ENCODE measurements around the gene SLU7. TPM values are rescaled to one million over a fixed set of nuclear protein-coding genes. Genes with fewer than 3 reads are reported as not detected.

Gene SLU7
- total and polyA plus RNA-seq, 2 donors (not counting 3 experiments of a cell fraction or from before 2014, with no cell fraction given) = 10.2 to 48.2 TPM

GRCh38 chr5:160441311-160441781 is 22.5 kb upstream of the SLU7 start:
- Histone ChIP-seq H4K20me1 (replicated peaks; ENCODE audit: control insufficient read depth, extremely low read depth, insufficient read depth, low read length) (no peaks in the 10 kb centered on the region), H3K27ac (ENCODE audit: insufficient read depth, low read depth, low read length) (no peak overlapping the region), H3K4me2 (ENCODE audit: insufficient read depth, low read length) (no peak overlapping the region), H3K9me1 (replicated peaks; ENCODE audit: control insufficient read depth, extremely low read depth, insufficient read depth, low read length) (no peaks in the 10 kb centered on the region), H3K4me1 (ENCODE audit: control insufficient read depth, extremely low read depth, insufficient read depth, low read length) (peaks cover 10% of the 10 kb centered on the region), H3K27me3 (ENCODE audit: control insufficient read depth in 2 of 2, insufficient read depth in 2 of 2, low read length in 2 of 2) (peaks cover 0 to 6% of the 10 kb centered on the region in 2 experiments), H3K79me2 (ENCODE audit: control insufficient read depth, insufficient read depth, low read length) (no peaks in the 10 kb centered on the region), H3K9ac (replicated peaks; ENCODE audit: extremely low read depth, insufficient read depth, low read length) (no peak overlapping the region), H3K9me3 (replicated peaks; ENCODE audit: control insufficient read depth, insufficient read depth, low read length) (no peaks in the 10 kb centered on the region), H2AFZ (ENCODE audit: low read depth, low read length) (no peak overlapping the region), H3K36me3 (ENCODE audit: control insufficient read depth in 2 of 2, extremely low read depth in 1 of 2, insufficient read depth in 2 of 2, low read length in 2 of 2) (no peaks in the 10 kb centered on the region), H3K4me3 (replicated peaks in 1 of 3; ENCODE audit: insufficient read depth in 1 of 3, low read depth in 1 of 3, low read length in 3 of 3) (no peak overlapping the region)
- DNase-seq (ENCODE audit: low read depth, low spot score) (no peak), FAIRE-seq (no peak)
- ChIA-PET CTCF (interaction anchor here (1.0 to 3.7 kb wide), 3 partner anchors 19 to 36 kb away, joined by 3 to 113 read pairs (median 46); no protein-coding TSS in a partner anchor), POLR2A (no interaction called here)
- TF ChIP-seq POLR2A (IDR thresholded peaks at IDR 0.05; ENCODE audit: low read depth, low read length) = no peak
- TF ChIP-seq FOS (IDR thresholded peaks at IDR 0.05; ENCODE audit: borderline replicate concordance, insufficient read depth, low read length) = no peak
- TF ChIP-seq JUN (IDR thresholded peaks at IDR 0.05; ENCODE audit: borderline replicate concordance, insufficient read depth, insufficient read length, low read depth) = no peak
- TF ChIP-seq MYC (IDR thresholded peaks at IDR 0.05; ENCODE audit: low read depth, low read length) = no peak
- no peak for TF ChIP-seq CTCF (IDR thresholded peaks at IDR 0.05; ENCODE audit: extremely low read depth in 1 of 2, insufficient read depth in 1 of 2, low read depth in 1 of 2, low read length in 2 of 2)
- TF ChIP-seq GATA2 (IDR thresholded peaks at IDR 0.05; ENCODE audit: insufficient read depth, insufficient read length, low read depth, low read length) = no peak
- no peak for TF ChIP-seq MAX (IDR thresholded peaks at IDR 0.05; ENCODE audit: insufficient read depth, insufficient read length)
- no peak for TF ChIP-seq POLR2AphosphoS5 (IDR thresholded peaks at IDR 0.05; ENCODE audit: insufficient read depth, low read depth, low read length)
- TF ChIP-seq EZH2 (IDR thresholded peaks at IDR 0.05; ENCODE audit: borderline replicate concordance, low read depth, low read length, severe bottlenecking) = no peak
- no TSS peak for BruUV-seq (replicated peaks)
- intact Hi-C loops (cut with micrococcal nuclease) = no loop called here
- dilution Hi-C loops (cut with MboI; ENCODE audit: extremely low pct_ligation_motif_present, low sequenced_read_pairs) = no loop called here
